Stimulated activated naive CD4-positive, alpha-beta T cell treated with Interleukin-2 at 50 U/mL for 16 hours (primary cell): Measurements from ENCODE around the gene FHL2.
"Not testable (repeated sequence)": the region's sequence is repeated elsewhere in the genome, so short reads cannot be mapped to it uniquely, and the experiment has no call there.

Source experiments
- DNase-seq: peaks from one replicate; lab custom pipeline; 2025; lab: John Stamatoyannopoulos, UW

The FHL2 gene, protein sequence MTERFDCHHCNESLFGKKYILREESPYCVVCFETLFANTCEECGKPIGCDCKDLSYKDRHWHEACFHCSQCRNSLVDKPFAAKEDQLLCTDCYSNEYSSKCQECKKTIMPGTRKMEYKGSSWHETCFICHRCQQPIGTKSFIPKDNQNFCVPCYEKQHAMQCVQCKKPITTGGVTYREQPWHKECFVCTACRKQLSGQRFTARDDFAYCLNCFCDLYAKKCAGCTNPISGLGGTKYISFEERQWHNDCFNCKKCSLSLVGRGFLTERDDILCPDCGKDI

DNA sequence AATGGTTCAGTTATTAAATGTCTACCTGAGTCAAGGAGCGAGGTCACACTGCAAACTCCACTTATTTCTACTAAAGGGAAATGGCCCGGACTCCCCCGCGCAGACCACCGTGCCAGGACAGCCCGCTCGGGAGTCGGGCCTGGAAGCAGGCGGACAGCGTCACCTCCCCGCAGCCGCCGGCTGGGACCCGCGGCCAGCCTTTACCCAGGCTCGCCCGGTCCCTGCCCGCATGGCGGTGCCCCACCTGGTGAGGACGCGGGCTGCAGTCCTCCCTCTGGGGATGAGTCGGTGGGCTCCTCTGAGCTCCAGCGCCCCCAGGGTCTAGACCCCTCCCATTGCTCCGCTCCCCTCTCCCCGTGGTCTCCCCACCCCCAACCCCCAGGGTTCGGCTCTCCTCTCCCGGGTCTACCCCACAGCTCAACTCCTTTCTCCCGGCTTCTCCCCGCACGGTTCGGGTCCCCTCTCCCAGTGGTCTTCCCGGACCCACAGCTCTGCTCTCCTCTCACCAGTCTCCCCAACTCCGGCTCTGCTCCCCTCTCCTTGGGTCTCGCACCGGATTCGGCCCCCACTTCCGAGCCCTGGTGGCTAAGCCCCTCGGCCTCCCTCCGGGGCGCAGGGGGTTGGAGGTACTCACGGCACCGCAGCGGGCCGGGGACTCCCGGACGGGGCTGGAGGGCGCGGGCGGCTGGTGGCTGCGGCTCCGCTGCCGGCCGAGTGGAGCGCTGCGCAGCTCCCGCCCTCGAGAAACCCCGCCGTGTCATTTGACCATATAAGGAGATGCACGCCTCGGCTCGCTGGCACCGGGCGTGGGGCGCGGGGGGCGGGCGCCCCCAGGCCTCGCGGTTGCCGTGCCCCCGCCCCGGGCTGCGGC lies at the start of gene FHL2:
Gene FHL2 (minus strand): TSS at position 716 of the 871 bp plus-strand sequence. CDS start 12,535 bp downstream, outside the sequence.
- DNase-seq = peak; percentile 68

DNA sequence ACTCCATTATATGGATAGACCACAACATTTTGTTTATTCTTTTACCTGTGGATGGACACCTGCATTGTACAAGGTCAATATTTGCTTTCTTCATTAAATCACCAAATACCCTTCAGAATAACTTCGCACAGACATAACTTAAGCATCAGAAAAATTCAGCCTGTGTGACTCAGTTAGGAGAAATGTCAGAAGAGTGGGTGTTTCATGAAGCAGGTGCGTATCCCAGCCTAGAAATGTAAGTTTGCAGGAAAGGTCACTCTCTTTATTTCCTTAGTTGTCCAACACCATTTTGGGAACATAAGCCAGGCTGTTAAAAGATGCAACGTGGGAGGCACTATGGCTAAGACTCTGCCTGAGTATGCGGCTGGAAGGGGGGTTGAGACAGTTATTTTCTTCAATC lies 48.6 kb upstream of the FHL2 start:
- DNase-seq = no peak

DNA sequence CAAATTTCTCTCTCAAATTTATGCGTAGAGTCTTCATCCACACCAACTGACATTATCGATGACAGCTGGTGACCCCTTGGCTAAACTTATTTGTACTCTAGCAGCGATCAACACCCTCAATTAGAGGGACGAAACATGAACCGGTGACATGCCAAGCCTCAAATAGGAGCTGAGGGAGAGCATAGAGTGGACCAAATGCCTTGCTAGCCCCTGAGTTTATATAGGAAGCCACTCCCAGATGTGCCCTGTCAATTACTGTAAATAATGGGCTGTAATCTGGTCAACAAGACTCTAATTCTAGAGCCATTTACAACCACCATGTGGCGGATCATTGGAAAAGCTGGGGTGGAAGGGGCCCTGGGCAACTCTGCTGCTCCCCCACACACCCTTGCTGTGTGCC lies 47.6 kb upstream of the FHL2 start:
- no peak for DNase-seq

DNA sequence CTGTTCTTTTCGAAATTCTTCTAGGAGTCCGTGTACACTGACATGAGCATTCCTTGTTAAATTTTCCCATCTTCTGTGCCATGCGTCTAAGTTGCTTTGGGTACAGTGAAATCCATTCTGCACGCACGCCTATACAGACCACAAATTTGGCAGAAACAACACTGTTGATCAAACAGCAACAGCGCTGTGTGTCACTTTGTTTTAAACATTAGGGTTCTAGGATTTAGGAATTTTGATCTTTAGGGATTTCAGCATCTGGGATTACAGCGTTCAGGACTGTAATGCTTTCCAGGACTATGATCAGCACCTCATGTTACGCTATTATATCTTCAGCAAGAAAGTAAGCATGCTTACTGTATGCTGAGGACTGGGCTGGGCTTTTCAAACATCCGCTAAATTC lies 47.1 kb upstream of the FHL2 start:
- DNase-seq = no peak

DNA sequence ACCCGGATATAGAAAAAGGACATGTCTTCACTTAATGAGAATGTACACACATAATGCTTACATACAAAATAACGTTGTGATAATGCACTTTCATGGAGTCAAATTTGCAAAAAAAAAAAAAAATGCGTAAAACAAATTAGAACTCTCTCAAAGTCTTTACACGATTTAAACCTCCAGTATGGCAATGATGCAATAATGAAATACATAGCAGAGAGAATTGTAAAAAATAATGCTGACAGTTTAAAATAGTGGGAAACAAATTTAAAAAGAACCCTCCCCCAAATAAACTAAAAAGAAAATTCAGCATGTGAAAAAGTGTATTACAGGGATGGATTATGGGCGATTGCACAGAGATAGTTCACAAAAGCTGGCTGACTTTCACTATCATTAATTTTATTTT lies 46.6 kb upstream of the FHL2 start:
- DNase-seq = no peak

DNA sequence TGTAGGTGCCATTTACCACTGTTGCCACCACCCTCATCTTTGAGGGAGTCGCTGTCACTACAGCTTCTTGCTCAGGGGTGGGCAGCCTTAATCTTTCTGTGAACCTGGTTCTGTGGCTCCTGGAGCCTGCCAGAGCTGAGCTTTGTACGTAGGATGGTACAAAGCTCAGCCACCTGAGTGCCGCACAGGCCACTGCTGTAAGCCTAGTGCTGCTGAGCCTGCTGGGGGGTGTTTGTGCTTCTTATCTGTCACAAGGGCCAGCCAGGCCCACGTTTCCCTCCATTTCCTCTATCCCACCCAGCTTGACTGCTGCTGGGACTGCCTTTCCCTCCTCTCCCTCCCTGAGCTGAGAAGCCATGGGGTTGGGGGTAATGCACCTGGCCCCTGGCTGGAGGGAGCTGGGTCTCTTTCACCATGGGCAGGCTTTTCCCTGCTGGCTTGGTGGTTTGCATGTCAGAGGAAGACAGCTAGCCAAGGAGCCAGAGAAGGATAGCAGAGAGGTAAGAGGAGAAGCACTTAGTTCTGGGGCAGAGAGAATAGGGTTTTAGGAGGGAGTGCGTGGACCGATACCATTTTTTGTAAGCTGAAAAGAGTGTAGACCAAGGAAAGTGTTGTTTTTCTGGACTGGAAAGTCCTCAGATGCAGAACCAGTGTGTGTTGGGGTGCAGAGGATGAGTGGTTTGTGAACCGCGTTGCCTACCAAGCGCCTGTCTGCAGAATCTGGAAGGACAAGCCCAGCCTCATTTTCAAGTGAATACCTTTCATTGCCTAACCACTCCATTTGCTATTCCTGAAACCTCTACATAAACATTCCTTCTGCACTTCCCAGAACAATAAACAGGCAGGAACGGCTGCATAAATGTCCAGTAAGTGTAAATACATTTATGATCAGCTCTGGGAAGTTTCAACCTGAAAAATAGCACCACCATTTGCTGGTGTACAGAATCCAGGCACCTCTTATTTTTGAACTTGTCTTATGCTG lies 45.1 kb upstream of the FHL2 start:
- DNase-seq = no peak

DNA sequence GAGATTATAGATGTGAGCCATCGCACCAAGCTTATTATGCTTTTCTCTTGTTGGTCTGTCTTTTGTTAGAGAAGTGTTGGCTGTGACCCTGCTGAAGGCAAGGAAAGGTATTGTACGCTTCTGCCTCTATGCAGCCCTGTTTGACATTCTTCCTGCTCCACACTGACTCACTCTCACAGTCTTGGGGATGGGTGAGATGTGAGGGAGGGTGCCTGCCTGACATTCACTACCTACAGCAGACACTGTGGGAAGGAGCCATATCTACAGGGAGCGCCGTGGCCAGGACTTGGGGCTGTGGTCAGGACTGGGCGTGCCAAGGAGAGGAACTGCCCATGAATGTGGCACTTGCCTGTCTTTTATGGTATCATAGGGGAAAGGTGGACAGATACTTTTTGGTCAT lies 43.9 kb upstream of the FHL2 start:
- no peak for DNase-seq

DNA sequence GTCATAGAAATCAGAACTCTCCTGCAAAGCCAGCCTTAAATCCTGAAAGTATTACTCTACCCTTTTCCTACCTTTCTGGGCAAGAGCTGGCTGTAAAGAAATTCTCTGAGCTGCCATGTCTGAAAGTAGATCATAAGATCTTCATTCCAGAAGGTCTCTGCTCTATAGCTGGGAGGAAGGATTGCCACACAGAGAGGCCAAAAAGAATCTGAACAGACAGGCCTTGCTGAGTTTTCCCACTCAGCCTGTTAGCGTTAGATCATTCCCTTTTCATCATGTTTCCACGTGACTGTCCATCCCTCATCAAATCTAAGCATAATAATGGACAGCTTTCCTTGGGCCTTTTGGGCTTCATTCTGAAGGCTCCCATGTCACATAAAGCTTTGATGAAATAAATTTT lies 43.2 kb upstream of the FHL2 start:
- no peak for DNase-seq

DNA sequence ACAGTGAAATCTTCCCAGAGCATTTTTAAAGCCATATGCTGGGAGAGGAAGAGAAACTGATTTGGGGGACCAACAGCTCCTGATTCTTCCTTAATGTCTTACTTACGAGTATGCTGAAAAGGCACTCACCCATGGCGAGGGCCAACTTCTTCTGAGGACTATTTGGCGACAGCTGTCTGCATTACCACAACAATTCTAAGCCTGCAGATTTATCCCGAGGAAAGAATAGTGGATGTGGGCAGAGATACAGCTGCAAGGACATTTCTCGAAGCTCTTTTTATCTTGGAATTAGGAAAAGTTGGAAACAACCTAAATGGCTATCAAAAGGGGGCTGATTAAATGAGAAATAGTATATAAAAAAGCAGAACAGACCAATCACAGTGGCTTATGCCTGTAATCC lies 40.3 kb upstream of the FHL2 start:
- DNase-seq = no peak

DNA sequence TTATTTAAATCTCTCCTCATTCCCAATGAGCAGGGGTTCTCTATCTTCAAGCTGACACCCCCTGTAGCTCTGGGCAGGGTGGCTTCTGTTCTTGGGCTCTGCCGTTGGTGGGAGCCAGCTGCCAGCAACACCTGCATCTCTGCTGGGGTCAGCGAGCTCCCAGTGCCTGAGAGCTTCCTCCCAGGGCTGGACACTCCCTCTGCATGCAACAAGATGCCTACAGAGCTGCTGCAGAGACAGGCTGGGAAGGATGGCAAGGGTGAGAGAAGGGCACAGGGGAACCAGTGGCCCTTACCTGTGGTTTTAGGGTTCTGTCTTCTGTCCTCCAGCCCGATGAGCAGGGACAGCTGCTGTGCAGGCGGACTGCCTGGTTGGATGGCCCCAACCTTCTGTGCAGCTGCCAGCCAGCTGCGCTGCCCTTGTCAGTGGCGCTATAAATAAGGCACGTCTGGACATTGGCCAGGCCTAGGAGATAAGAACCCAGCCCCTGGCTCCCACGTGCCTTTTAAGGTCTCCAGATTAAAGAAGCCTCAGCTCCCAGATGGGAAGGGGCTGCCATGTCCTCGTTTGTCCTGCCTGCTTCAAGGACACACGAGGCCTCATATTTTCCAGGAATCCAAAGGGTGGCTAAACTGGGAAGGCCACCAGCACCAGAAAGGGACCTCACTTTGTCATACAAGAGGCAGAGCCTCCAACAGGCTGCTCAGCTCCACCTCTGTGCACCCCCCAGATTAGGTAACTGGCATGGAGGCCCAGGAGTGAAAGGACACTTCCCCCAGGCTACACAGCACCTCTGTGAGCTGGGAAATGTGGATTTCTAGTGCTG lies 39.5 kb upstream of the FHL2 start:
- DNase-seq = no peak

DNA sequence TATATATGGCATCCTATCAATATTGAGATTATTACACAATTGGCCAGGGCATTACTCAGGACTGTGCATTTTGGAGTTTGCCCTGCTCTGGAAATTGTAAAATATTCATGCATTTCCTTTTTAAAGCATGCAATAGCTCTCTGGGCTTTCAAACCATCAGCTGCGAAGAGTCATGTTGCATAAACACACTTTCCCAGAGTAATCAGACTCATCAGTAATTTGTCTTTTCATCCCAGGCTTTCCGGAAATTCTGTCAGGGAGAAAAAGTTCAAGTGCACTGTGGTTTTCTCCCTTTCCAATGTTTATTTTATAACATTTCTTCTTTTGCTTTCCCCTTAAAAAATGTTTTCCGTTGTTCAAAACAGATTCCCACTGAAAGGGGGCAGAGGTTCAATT lies 38.9 kb upstream of the FHL2 start:
- DNase-seq = no peak

DNA sequence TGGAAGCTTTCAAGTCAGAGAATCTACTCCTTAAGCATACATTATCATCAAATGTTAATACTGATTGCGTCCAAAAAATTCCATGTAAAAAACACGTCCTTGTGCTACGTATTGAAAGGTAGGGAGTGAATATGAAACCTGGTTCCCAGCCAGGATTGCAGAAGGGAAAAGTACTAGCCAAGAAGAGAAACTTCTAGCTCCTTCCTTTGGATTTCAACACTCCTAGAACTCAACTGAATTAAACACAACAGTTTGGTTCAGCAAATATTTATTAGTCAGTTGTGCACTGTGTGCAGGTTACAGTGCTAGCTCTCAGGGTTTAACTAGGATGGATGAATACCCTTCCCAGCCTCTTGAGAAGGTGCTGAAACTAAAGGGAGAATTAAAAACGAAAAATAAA lies 33.9 kb upstream of the FHL2 start:
- DNase-seq = no peak

DNA sequence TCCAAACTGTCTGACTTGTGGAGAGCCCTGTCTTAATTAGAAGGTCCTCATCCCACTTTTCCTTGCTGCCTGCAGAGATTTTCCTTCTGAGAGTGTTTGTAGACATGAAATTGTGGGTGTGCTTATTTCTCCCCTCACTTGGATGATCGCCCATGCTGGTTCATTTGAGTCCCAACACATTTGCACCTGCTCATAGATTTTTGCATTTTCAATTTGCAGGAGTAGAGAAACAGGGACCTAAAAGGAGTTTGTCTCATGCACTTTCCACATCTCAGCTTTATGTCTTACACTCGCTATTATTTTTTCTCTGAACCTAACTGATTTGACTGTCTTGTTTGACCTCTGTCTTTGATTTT lies 33.2 kb upstream of the FHL2 start:
- DNase-seq = no peak

DNA sequence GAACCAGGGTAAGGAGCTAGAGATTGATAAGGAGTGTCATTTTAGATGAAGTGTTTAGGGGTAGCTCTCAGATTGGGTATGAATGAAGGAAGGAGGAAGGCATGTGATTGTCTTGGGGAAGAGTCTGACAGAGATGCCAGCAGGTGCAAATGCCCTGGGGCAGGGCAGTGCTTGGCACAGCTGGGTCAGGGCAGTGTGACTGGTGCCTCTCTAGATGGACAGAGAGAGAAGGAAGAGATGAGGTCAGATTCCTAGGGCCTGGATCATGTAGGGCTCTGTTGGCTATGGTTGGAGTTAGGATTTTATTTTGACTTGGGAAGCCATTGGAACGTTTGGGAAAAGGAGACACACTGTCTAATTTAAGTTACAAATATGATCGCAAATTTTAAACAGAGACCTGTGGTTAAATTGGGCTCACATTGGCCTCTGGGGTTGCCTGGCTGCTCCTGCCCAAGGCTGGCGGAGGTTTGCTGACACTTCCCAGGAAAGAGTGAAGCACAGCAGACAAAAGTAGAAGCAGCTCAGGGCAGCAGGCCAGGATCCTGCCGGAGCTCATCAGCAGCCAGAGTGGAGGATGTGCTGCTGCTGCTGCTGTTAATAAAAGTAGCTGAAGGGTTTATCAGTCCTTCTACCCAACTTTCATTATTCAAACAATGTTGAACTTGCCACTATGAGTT lies 32.7 kb upstream of the FHL2 start:
- DNase-seq = no peak

DNA sequence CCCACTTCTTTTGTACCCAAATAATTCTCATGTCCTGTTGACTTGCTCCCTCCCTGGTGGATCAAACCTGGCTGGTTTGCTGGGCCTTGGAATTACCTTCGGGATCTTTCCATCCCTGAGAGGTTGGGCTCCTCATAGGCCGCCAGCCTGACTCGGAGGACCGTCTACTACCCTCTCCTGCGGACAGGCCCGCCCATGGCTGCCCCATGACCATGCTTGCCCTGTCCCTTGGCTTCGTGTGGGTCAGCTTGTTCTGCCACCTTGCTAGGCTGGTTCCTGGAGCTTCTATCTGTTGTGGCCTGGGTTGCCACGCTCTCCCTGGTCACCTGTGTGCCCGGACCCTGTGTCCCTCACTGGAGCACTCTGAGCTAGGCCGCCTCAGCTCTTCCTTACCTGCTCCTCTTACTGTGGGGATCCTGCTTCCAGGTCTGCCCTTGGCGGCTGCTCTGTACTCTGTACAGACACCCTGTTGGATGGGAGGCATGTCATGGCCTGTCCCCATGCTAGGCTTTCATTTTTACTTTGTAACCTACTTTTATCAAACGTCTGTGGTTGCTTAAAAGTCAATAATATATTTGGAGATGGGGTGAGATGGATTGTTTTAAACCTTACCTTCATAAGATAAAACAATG lies 29.7 kb upstream of the FHL2 start:
- DNase-seq = no peak

DNA sequence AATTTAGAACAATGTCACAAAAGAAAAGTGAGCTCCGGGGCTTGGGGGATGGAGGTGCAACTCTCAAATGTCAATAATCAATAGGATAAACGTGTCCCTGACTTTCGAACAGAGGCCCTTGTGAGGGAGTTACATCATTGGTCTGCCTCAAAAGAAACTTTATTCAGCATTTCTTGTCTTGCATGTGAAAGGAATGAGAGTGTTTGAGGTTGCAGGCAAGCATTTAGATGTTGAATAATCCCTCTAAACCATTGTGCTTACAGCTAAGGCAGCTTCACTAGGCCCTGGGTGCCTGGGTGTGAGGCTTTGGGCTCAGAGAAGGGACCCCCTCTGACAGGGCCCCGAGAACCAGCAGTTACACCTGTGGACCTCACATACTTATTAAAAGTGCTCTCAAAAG lies 28.6 kb upstream of the FHL2 start:
- no peak for DNase-seq

DNA sequence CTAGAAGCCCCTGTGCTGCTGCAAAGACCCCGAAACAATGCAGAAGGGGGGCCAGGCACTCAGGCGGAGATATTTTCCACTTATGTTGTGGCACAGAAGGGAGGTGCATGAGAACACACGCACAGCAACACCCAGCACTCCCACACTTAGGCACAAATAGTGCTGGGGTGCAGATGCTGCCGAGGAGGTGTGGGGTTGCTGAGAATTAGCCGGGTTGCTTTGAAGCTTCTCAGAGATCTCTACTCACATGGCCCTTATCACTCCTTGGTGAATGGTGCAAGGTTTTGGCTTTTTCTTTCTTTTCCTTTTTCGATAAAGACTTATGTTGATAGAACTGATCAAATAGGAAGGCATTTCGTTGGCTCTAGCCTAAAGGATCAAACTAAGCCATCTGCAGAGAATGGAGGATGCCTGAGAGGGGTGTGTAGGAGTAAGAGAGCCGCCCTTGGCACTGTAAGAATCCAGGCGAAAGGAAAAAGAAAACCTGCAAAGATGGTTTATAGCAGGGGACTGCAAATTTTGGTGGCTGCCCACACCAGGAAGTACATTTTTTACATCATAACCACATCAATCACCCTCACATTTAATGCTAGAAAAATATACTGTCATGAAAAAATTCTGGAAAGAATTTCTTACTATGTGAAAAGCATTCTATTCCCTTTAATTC lies 27.9 kb upstream of the FHL2 start:
- no peak for DNase-seq

DNA sequence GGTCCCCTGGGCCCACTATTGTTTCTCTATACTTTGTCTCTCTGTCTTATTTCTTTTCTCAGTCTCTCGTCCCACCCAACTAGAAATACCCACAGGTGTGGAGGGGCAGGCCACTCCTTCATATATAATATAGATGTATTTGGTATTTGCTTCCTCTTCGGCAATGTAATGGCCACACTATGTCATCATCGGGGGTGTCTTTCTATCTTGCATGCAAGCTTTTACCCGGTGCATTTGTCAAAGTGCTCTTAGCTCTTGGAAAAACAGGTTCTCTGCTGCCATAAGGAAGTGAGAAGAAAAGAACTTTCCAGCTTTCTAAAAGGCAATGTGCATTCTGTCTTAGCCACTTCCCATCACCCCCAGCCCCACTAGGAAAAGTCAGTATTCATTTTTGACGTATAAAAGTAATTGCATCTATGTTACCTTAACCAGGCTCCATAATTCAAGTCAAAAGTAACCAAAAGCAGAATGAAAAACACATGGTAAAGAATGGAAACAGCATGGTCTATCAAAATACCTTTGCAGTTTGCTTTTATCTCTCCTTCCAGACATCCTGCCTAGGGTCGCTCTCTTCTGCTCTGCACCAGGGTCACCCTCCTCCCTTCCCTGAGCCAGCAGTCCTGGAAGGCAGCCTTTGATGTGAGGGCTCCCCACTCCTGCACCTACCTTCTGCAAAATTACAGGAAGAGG lies 27.2 kb upstream of the FHL2 start:
- no peak for DNase-seq

DNA sequence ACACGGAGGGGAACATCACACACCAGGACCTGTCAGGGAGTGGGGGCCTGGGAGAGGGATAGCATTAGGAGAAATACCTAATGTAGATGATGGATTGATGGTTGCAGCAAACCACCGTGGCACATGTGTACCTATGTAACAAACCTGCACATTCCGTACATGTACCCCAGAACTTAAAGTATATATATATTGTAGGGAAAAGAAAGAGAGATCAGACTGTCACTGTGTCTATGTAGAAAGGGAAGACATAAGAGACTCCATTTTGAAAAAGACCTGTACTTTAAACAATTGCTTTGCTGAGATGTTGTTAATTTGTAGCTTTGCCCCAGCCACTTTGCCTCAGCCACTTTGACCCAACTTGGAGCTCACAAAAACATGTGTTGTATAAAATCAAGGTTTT lies 26.0 kb upstream of the FHL2 start:
- not testable (repeated sequence) for DNase-seq
